ENCODE results near the gene TRAPPC4.
A peak's percentile ranks its signal among the peaks of the same experiment; 100 is the strongest.

Gene TRAPPC4

GRCh38 chr11:119067371-119068222 is 49.0 kb downstream of the TRAPPC4 start, which contains the start of gene VPS11:
Gene VPS11, plus strand, starts transcription at chr11:119067818. Its CDS starts 6 bp downstream, at chr11:119067824.
- DNase-seq (ENCODE audit: low spot score): peak; percentile 96
